ENCODE measurements around the gene ZNF516. TPM values are rescaled to one million over a fixed set of nuclear protein-coding genes. Genes with fewer than 3 reads are reported as not detected.

Gene ZNF516
- total RNA-seq, 1 experiment from 2014 or later = 25.5 TPM

- no peak overlapping the region for H3K4me3 Mint-ChIP-seq (ENCODE audit: unreplicated experiment)
- no peak overlapping the region for H3K27ac Mint-ChIP-seq (ENCODE audit: unreplicated experiment)
- Histone ChIP-seq H3K9me3 (no peaks in the 10 kb centered on the region), H3K27me3 (replicated peaks; ENCODE audit: control insufficient read depth, insufficient read depth, low read length) (no peaks in the 10 kb centered on the region), H3K4me1 (0 out of 2 replicates have a peak, but pooled peaks cover 9% of the 10 kb centered on the region), H3K4me3 (ENCODE audit: low read depth, low read length) (no peak overlapping the region), H3K36me3 (ENCODE audit: control insufficient read depth, insufficient read depth, low read length) (no peaks in the 10 kb centered on the region)
- CTCF ChIA-PET = no interaction called here
- no TSS peak for BruUV-seq (replicated peaks)
- no peaks in the 10 kb centered on the region for H3K27me3 Mint-ChIP-seq (ENCODE audit: insufficient read depth, unreplicated experiment)
- H3K36me3 Mint-ChIP-seq (ENCODE audit: insufficient read depth, unreplicated experiment) = no peaks in the 10 kb centered on the region
- intact Hi-C loops (cut with micrococcal nuclease; ENCODE audit: unreplicated experiment) = no loop called here
- no peak for DNase-seq
- TF ChIP-seq, protein P1, sequence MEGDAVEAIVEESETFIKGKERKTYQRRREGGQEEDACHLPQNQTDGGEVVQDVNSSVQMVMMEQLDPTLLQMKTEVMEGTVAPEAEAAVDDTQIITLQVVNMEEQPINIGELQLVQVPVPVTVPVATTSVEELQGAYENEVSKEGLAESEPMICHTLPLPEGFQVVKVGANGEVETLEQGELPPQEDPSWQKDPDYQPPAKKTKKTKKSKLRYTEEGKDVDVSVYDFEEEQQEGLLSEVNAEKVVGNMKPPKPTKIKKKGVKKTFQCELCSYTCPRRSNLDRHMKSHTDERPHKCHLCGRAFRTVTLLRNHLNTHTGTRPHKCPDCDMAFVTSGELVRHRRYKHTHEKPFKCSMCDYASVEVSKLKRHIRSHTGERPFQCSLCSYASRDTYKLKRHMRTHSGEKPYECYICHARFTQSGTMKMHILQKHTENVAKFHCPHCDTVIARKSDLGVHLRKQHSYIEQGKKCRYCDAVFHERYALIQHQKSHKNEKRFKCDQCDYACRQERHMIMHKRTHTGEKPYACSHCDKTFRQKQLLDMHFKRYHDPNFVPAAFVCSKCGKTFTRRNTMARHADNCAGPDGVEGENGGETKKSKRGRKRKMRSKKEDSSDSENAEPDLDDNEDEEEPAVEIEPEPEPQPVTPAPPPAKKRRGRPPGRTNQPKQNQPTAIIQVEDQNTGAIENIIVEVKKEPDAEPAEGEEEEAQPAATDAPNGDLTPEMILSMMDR (IDR thresholded peaks at IDR 0.05; ENCODE audit: insufficient read depth in 1 of 2, low read depth in 1 of 2, low read length in 1 of 2, severe bottlenecking in 1 of 2, unreplicated experiment in 1 of 2) = no peak
- POLR2A ChIA-PET = no interaction called here
- H3K9me3 Mint-ChIP-seq (ENCODE audit: unreplicated experiment) = no peaks in the 10 kb centered on the region
- H3K4me1 Mint-ChIP-seq (ENCODE audit: low read depth, unreplicated experiment) = no peaks in the 10 kb centered on the region
Measured at GRCh38 chr18:76506395-76506794, 11.4 kb upstream of the ZNF516 start.

GRCh38 chr18:76505614-76506013, 10.6 kb upstream of the ZNF516 start:
- Mint-ChIP-seq H3K27ac (ENCODE audit: unreplicated experiment) (no peak overlapping the region), H3K4me1 (ENCODE audit: low read depth, unreplicated experiment) (no peaks in the 10 kb centered on the region), H3K4me3 (ENCODE audit: unreplicated experiment) (no peak overlapping the region), H3K27me3 (ENCODE audit: insufficient read depth, unreplicated experiment) (no peaks in the 10 kb centered on the region), H3K9me3 (ENCODE audit: unreplicated experiment) (no peaks in the 10 kb centered on the region), H3K36me3 (ENCODE audit: insufficient read depth, unreplicated experiment) (no peaks in the 10 kb centered on the region)
- ChIA-PET CTCF (no interaction called here), POLR2A (no interaction called here)
- no TSS peak for BruUV-seq (replicated peaks)
- 0 out of 2 replicates have a peak, but pooled peaks cover 9% of the 10 kb centered on the region for H3K4me1 ChIP-seq
- H3K36me3 ChIP-seq (ENCODE audit: control insufficient read depth, insufficient read depth, low read length) = no peaks in the 10 kb centered on the region
- H3K9me3 ChIP-seq = no peaks in the 10 kb centered on the region
- no peak overlapping the region for H3K4me3 ChIP-seq (ENCODE audit: low read depth, low read length)
- TF ChIP-seq, protein P1 (IDR thresholded peaks at IDR 0.05; ENCODE audit: insufficient read depth in 1 of 2, low read depth in 1 of 2, low read length in 1 of 2, severe bottlenecking in 1 of 2, unreplicated experiment in 1 of 2) = no peak
- intact Hi-C loops (cut with micrococcal nuclease; ENCODE audit: unreplicated experiment) = no loop called here
- no peak for DNase-seq
- H3K27me3 ChIP-seq (replicated peaks; ENCODE audit: control insufficient read depth, insufficient read depth, low read length) = no peaks in the 10 kb centered on the region

DNA sequence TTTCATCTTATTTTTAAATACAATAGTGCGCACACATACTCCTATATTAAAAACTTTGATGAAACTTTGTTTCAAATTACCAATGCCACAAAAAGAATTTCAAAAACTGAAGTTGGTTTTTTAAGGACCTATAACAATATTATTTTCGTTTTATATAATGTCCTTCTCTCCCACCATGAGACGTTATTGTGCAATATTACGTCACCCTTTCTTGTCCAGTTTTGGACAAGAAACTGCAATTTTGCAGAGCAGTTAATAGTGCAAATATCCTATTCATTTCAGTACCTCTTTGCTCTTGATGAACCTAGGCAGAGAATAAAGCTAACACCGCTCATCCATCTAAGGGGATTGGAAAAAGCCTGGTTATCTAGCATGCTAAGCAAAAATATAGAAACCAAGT, 9.7 kb upstream of the ZNF516 start:
- DNase-seq = no peak
- H3K27ac Mint-ChIP-seq (ENCODE audit: unreplicated experiment) = no peak overlapping the region
- Histone ChIP-seq H3K4me1 (0 out of 2 replicates have a peak, but pooled peaks cover 9% of the 10 kb centered on the region), H3K36me3 (ENCODE audit: control insufficient read depth, insufficient read depth, low read length) (no peaks in the 10 kb centered on the region), H3K27me3 (replicated peaks; ENCODE audit: control insufficient read depth, insufficient read depth, low read length) (no peaks in the 10 kb centered on the region), H3K9me3 (no peaks in the 10 kb centered on the region), H3K4me3 (ENCODE audit: low read depth, low read length) (no peak overlapping the region)
- ChIA-PET POLR2A (no interaction called here), CTCF (no interaction called here)
- H3K9me3 Mint-ChIP-seq (ENCODE audit: unreplicated experiment) = no peaks in the 10 kb centered on the region
- H3K4me3 Mint-ChIP-seq (ENCODE audit: unreplicated experiment) = no peak overlapping the region
- no TSS peak for BruUV-seq (replicated peaks)
- intact Hi-C loops (cut with micrococcal nuclease; ENCODE audit: unreplicated experiment) = no loop called here
- H3K27me3 Mint-ChIP-seq (ENCODE audit: insufficient read depth, unreplicated experiment) = no peaks in the 10 kb centered on the region
- TF ChIP-seq, protein P1 (IDR thresholded peaks at IDR 0.05; ENCODE audit: insufficient read depth in 1 of 2, low read depth in 1 of 2, low read length in 1 of 2, severe bottlenecking in 1 of 2, unreplicated experiment in 1 of 2) = no peak
- no peaks in the 10 kb centered on the region for H3K4me1 Mint-ChIP-seq (ENCODE audit: low read depth, unreplicated experiment)
- H3K36me3 Mint-ChIP-seq (ENCODE audit: insufficient read depth, unreplicated experiment) = no peaks in the 10 kb centered on the region

All from Caco-2 (cell line).